ELR (cell line): ENCODE data around the gene LGI2.
A peak's percentile ranks its signal among the peaks of the same experiment; 100 is the strongest.
"Not testable (repeated sequence)": the region's sequence is repeated elsewhere in the genome, so short reads cannot be mapped to it uniquely, and the experiment has no call there.

Experiments used
- DNase-seq: peaks from one replicate; pipeline ENCODE4 v3.0.0-alpha.2; 2015; ENCODE audit warnings: low read depth

The LGI2 gene

GRCh38 chr4:25043548-25043947 lies 12.8 kb upstream of the LGI2 start:
- DNase-seq: no peak

GRCh38 chr4:25033526-25033925 lies 2.8 kb upstream of the LGI2 start:
- no peak for DNase-seq

- peak; percentile 17 for DNase-seq
Observed at GRCh38 chr4:25032126-25032525, 1.4 kb upstream of the LGI2 start.

DNA sequence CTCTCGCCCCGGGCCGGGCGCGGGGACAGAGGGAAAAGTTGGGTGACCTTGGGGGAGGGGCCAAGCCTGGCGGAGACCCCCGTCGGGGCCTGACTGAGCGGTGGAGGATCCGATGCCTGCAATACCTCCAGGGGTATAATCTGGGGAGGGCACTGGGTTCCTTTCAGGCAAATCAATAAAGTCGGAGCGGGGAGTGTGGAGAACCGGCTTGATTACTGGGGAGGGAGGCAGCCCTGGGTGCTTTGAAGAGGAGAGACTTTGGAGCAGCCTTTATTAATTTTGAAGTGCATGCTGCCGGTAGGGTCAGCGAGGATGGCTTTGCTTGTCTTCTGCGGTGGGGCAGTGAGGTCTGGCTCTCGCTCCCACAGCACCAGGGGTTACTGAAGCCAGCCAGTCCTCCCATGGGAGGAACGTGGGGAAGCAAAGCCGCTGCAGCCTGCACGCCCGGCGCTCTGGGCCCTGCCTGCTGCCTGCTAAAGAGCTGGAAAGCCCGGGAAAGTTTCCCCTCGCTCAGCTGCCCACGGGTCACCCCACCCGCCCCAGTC lies 403 bp upstream of the LGI2 start:
- no peak for DNase-seq

DNA sequence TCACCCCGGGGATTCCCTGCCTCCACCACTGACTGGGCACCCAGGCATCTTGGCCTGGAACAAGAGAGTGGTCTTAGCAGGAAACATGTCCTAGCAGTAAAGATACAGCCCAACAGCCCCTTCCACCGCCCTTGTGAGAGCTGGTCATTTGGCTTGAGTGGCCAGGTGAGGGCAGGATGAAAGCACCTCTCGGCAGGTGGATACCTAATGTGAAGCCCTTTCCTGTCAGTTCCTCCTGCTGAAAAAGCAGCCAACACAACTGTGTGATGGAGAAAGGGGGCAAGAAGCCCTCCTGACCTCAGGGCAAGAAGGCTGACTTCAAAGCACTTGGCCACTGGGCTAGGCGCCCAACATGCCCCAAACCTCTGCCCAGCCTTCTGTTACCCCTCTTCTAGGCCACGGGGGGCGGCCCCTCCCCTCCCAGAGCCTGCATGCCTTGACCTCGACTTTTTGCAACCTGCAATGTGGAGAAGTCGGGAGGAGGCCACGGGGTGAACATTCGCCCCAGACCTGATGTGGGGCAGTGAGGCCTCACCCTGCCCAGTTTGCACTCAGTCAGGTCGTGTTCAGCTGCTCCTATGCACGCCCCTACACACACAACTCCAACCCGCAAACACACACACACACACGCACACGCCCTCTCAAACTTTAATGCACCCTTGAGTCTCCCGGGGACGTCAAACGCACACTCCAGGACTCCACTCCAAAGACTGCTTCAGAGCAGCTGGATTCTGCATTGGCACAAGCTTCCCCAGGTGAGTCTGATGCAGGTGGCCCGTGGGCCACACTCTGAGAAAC lies 1.1 kb downstream of the LGI2 start:
- no peak for DNase-seq

- no peak for DNase-seq
Observed at GRCh38 chr4:25028851-25029250, 1.9 kb downstream of the LGI2 start.

GRCh38 chr4:25022766-25023165 lies 8.0 kb downstream of the LGI2 start:
- no peak for DNase-seq

GRCh38 chr4:25021216-25021615 lies 9.5 kb downstream of the LGI2 start:
- DNase-seq: no peak

DNA sequence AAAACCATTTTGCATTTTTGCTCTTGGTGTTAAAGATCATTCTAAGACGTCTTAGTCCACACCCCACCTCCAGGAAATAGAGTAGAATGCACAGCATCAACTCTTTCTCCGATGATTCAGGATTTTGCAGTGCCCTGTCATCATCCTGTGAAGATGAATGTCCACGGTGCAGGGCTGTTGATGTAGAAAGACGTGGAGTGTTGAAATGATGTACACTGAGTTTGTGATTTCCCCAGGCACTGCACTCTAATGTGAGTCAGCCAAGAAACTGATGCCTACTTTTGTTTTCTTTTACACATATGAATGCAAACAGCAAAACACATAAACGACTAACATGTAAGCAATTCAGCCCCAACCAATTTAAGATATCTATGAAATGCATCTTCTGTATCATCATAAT lies 10.5 kb downstream of the LGI2 start:
- peak; percentile 86 for DNase-seq

DNA sequence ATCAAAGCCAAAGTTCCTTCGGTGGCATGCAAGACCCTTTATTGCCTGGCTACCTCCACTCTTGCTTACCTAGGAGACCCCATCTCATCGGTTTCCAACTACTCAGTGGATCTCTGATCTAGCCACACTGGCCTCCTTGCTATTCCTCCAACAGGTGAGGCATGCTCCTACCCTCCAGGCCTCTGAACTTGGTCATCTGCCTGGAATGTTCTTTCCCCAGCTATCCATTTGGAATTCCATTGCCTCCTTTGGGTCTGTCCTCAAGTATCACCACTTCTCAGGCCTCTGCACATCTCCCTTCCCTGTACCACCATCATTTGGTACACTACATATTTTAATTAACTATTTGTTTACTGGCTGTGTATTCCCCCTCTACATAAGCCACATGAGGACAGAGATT lies 11.2 kb downstream of the LGI2 start:
- DNase-seq: no peak

DNA sequence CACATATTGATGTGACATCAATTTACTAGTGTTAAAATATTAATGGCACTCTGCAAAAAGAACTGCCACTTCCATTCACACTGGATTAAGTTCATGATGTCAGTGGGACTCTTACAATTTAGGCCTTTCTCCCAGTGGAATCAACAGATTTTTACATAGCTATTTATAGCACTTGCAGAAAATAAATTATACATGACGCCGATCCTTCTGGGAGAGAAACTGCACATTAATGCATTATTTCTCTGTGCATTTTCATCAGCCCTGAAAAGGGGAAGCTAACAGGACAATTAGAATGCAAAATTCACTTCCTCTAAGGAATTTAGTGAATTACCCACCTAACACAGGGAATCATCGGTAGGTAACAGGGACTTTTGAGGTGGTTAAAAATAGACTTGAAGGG lies 15.7 kb downstream of the LGI2 start:
- no peak for DNase-seq

GRCh38 chr4:25014662-25014983 lies 16.1 kb downstream of the LGI2 start:
- not testable (repeated sequence) for DNase-seq

- DNase-seq: no peak
Observed at GRCh38 chr4:25013756-25014661, 16.7 kb downstream of the LGI2 start.

- DNase-seq: no peak
Observed at GRCh38 chr4:25012655-25013054, 18.1 kb downstream of the LGI2 start.

DNA sequence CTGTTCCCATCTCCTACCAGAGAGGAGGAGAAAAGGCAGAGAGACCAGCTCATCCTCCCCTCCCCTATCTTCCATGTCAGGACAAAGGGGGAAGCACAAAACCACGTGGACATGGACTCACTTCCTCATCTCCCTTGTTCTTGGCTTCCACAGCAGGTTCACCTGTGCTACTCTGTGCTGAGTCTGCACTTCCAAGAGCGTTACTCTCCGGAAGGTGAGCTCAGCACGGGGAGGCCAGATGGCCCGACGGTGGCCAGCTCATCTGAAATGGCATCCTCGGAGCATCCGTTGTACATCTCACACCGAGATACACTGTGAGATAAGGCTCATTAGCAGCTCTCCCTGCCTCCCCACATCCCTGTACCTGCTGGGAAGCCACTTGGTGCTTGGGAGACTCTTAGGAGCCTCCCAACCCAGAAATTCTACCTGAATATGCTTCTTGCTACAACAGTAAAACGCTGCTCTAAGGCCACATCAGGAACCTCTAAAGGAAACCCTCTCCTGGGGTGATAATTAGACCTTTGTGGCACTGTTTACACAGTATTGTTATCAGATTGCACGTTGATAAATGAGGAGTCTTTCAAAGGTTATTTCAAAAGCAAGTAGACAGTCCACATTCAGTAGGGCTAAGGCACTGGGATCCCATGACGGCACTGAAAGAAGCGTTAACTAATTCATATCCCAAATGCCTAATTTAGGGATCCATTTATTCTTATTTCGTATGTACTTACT lies 19.4 kb downstream of the LGI2 start:
- no peak for DNase-seq

DNA sequence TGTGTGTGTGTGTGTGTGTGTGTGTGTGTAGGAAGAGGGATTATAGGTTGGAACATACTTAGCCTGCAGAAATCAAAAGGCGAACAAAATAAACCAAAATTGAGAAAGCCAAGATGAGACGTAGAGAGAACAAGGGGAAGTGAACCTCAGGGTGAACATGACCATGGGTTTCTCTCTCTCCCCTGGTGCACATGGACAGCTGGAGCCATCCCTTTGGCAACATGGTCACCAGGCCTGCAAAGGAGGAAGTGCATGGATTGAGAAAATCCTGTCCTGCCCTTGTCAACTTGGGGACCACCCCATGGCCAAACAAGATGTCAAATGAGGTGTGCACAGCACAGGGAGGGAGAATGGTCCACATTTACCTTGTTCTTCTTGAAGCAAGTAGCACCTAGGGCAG lies 23.1 kb downstream of the LGI2 start:
- no peak for DNase-seq

DNA sequence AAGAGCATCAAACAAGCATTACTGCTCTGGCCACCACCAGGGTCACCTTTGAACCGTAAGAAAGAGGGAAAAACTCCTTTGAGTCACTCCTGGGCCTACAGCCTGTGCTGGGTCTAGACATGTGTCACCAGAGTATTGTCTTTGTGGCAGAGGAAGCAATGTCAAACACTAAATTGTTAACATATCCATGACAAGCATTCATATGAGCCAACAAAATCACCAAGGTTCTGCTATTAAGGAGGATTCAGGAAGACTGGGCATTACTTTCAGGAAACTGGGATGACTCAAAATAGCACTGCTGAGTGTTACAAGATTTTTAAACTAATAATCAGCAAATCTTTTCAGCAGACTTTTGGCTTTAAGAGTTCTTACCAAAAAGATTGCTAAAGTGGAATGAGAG lies 28.1 kb downstream of the LGI2 start:
- DNase-seq: no peak

GRCh38 chr4:25001509-25001908 lies 29.2 kb downstream of the LGI2 start:
- DNase-seq: no peak

GRCh38 chr4:25000639-25001038 lies 30.1 kb downstream of the LGI2 start:
- DNase-seq: no peak

DNA sequence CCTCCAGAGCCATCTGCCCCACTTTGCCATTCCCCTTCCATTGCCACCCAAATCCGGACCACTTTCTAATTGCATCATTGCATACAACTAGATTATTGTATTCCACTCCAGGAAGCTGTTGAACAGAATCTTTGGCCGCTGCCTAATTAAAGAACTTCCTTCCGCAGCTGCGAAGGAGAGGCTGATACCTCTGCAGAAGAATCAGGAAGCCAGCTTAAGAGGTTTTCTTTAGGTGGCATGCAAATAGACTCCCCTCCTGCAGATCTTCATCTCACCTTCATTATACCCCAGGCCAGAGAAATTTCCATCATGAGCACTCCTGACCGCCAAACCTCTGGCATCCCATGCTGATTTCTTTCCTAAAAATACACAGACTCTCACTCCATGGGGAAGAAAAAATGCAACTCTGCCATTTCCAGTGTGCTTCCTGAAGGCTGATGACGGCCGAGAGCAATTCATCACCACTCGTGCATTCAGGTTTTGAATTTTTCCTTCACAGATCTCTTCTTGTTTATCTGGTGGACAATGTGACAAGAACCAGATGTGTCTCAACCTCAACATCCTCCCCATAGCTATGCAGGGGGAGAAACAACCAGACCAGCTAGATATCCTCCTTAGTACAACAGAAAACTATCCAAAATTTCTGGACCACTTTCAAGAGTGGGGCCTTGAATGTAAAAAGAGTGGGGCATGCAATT lies 31.2 kb downstream of the LGI2 start:
- no peak for DNase-seq

DNA sequence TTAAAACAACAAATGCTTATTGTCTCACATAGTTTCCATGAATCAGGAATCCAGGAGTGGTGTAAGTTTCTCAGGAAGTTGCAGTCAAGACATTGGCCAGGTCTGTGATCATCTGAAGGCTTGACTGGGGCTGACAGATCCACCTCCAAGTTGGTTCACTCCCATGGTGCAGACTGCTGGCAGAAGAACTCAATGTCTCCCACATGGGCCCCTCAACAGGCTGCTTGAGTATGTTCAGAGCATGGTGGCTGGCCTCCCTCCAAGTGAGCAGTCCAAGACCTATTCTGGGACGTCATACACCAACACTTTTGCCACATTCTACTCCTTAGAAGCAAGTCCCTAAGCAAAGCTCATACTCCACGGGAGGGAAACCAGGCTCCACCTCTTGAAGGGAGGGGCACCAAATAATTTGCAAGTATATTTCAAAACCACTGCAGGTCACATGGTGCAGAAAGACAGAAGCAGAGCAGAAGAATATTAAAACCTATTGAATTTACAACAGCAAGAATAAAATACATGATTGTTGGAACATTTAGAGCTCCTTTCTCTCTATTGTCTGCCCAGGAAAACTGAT lies 35.3 kb downstream of the LGI2 start:
- DNase-seq: no peak
